Caco-2 (cell line): Measurements from ENCODE around the gene MMD. TPM values are rescaled to one million over a fixed set of nuclear protein-coding genes. Genes with fewer than 3 reads are reported as not detected.

Experiments used
- BruUV-seq: library from RNA; stranded (reverse); fragments of 400-500 nt; replicated peaks from 2 replicates; lab custom pipeline; 2021; lab: Mats Ljungman, UMichigan
- CTCF ChIA-PET: fragments of 300-600 bp; sonication (Branson Sonifier 250); formaldehyde crosslinking; loops from one replicate; lab custom pipeline; 2022; ENCODE audit warnings: antibody characterized with exemption; lab: Charles Lee
- POLR2A ChIA-PET: fragments of 300-600 bp; sonication (Branson Sonifier 250); formaldehyde crosslinking; loops from one replicate; lab custom pipeline; 2022; ENCODE audit warnings: antibody characterized with exemption; lab: Charles Lee
- DNase-seq, 2 experiments: peaks; one replicate each; pipeline versions ENCODE4 v3.0.0 to v3.0.0-alpha.2; 2020 to 2022
- H3K27me3 ChIP-seq: replicated peaks from 2 replicates; pipeline ENCODE4 v1.6.0; 2011; ENCODE audit warnings: low read length; ENCODE audit not compliant: control insufficient read depth, insufficient read depth
- H3K36me3 ChIP-seq: 2 replicates; pipeline ENCODE4 v1.5.1; 2011; ENCODE audit warnings: low read length; ENCODE audit not compliant: control insufficient read depth, insufficient read depth
- H3K4me1 ChIP-seq: fragments of 250-450 bp; sonication (Bioruptor Pico); 2 replicates; pipeline ENCODE4 v1.5.1; 2020; ENCODE audit warnings: mild to moderate bottlenecking
- H3K4me3 ChIP-seq: 2 replicates; pipeline ENCODE4 v1.5.1; 2011; ENCODE audit warnings: low read depth, mild to moderate bottlenecking, control low read depth, low read length
- H3K9me3 ChIP-seq: fragments of 250-450 bp; sonication (Bioruptor Pico); 2 replicates; pipeline ENCODE4 v1.5.1; 2020; ENCODE audit warnings: mild to moderate bottlenecking, moderate library complexity
- H3K27ac Mint-ChIP-seq: one replicate; pipeline ENCODE4 v1.8.0; 2022; ENCODE audit warnings: mixed read lengths; ENCODE audit not compliant: unreplicated experiment
- H3K27me3 Mint-ChIP-seq: one replicate; pipeline ENCODE4 v1.8.0; 2022; ENCODE audit warnings: mixed read lengths; ENCODE audit not compliant: insufficient read depth, unreplicated experiment
- H3K36me3 Mint-ChIP-seq: one replicate; pipeline ENCODE4 v1.8.0; 2022; ENCODE audit warnings: mild to moderate bottlenecking, mixed read lengths; ENCODE audit not compliant: insufficient read depth, unreplicated experiment
- H3K4me1 Mint-ChIP-seq: one replicate; pipeline ENCODE4 v1.8.0; 2022; ENCODE audit warnings: low read depth, mixed read lengths; ENCODE audit not compliant: unreplicated experiment
- H3K4me3 Mint-ChIP-seq: one replicate; pipeline ENCODE4 v1.8.0; 2022; ENCODE audit warnings: mild to moderate bottlenecking, moderate library complexity, mixed read lengths; ENCODE audit not compliant: unreplicated experiment
- H3K9me3 Mint-ChIP-seq: one replicate; pipeline ENCODE4 v1.8.0; 2022; ENCODE audit warnings: mixed read lengths; ENCODE audit not compliant: unreplicated experiment
- intact Hi-C: fragments of 100-400 bp; cut with micrococcal nuclease; formaldehyde crosslinking; loops from one replicate; pipeline ENCODE4 v1.10.0; 2022; ENCODE audit not compliant: unreplicated experiment
- total RNA-seq: library from RNA; stranded (reverse); gene quantifications from 2 replicates; pipeline ENCODE4 v1.2.3, GENCODE V29; 2022
- TF ChIP-seq, protein P1 (sequence below), 2 experiments: fragments of 200-600 bp in 1 of 2; IDR thresholded peaks; 1 replicate in 1 of 2; 2 replicates in 1 of 2; pipeline versions ENCODE4 v1.5.1 to v1.8.0; 2011 to 2022; ENCODE audit warnings: antibody characterized with exemption in 1 of 2, control low read depth in 1 of 2, inconsistent platforms in 1 of 2, low read depth in 1 of 2, low read length in 1 of 2, mild to moderate bottlenecking in 1 of 2, moderate library complexity in 1 of 2; ENCODE audit not compliant: insufficient read depth in 1 of 2, severe bottlenecking in 1 of 2, unreplicated experiment in 1 of 2

Gene MMD
- total RNA-seq, 1 experiment from 2014 or later: 38.6 TPM

DNA sequence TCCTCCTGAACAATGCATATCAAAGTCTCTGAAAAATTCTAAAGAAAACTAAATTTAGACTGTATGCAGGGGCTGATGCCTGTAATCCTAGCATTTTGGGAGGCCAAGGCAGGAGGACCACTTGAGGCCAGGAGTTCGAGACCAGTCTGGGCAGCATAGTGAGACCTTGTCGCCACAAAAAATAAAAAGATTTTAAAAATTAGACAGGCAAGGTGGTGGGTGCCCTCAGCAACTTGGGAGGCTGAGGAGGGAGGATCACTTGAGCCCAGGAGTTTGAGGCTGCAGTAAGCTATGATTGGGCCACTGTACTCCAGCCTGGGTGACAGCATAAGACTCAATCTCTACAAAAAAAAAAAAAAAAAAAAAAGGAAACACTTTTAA, 30.1 kb upstream of the MMD start:
- H3K4me3 Mint-ChIP-seq: no peak overlapping the region
- intact Hi-C loops: loop anchor here (5.0 kb wide), 1 partner anchor 301 kb away; the partner anchor contains the start of gene PCTP
- H3K36me3 Mint-ChIP-seq: peaks cover 13% of the 10 kb centered on the region
- TF ChIP-seq, protein P1, sequence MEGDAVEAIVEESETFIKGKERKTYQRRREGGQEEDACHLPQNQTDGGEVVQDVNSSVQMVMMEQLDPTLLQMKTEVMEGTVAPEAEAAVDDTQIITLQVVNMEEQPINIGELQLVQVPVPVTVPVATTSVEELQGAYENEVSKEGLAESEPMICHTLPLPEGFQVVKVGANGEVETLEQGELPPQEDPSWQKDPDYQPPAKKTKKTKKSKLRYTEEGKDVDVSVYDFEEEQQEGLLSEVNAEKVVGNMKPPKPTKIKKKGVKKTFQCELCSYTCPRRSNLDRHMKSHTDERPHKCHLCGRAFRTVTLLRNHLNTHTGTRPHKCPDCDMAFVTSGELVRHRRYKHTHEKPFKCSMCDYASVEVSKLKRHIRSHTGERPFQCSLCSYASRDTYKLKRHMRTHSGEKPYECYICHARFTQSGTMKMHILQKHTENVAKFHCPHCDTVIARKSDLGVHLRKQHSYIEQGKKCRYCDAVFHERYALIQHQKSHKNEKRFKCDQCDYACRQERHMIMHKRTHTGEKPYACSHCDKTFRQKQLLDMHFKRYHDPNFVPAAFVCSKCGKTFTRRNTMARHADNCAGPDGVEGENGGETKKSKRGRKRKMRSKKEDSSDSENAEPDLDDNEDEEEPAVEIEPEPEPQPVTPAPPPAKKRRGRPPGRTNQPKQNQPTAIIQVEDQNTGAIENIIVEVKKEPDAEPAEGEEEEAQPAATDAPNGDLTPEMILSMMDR (IDR thresholded peaks at IDR 0.05; ENCODE audit: insufficient read depth in 1 of 2, low read depth in 1 of 2, low read length in 1 of 2, severe bottlenecking in 1 of 2, unreplicated experiment in 1 of 2): no peak
- CTCF ChIA-PET: no interaction called here
- peaks cover 76% of the 10 kb centered on the region for H3K4me1 Mint-ChIP-seq
- no TSS peak for BruUV-seq
- Histone ChIP-seq H3K27me3 (no peaks in the 10 kb centered on the region), H3K4me3 (no peak overlapping the region), H3K9me3 (no peaks in the 10 kb centered on the region), H3K4me1 (peaks cover 78% of the 10 kb centered on the region), H3K36me3 (no peaks in the 10 kb centered on the region)
- peak overlapping the region; percentile 87 for H3K27ac Mint-ChIP-seq
- no peak for DNase-seq
- POLR2A ChIA-PET: no interaction called here
- H3K27me3 Mint-ChIP-seq: no peaks in the 10 kb centered on the region
- peaks cover 9% of the 10 kb centered on the region for H3K9me3 Mint-ChIP-seq

DNA sequence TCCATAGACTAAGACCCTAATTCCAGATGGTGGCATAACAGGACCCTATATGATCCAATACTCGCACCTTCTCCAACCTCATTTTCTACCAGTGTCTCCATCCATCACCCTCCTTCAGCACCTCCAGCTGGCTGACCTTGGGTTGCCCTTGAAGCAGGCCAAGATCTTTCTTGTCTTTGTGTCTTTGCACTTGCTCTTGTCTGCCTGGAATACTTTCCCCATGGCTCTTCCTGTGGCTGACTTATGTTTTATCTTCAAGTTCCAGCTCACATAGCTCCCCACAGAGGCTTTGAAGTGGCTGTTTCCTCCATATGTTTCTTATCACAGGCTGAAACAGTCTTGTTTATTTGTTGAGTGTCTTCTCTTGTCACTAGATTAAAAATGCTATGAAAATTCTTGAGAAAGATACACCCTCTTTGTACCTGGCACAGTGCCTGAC, 29.6 kb upstream of the MMD start:
- Mint-ChIP-seq H3K27me3 (no peaks in the 10 kb centered on the region), H3K36me3 (peaks cover 13% of the 10 kb centered on the region), H3K4me1 (peaks cover 76% of the 10 kb centered on the region), H3K27ac (peak overlapping the region; percentile 87), H3K9me3 (peaks cover 9% of the 10 kb centered on the region), H3K4me3 (peak overlapping the region; percentile 18)
- BruUV-seq: no TSS peak
- Histone ChIP-seq H3K27me3 (no peaks in the 10 kb centered on the region), H3K4me3 (no peak overlapping the region), H3K9me3 (no peaks in the 10 kb centered on the region), H3K36me3 (no peaks in the 10 kb centered on the region), H3K4me1 (peaks cover 78% of the 10 kb centered on the region)
- TF ChIP-seq, protein P1 (IDR thresholded peaks at IDR 0.05; ENCODE audit: insufficient read depth in 1 of 2, low read depth in 1 of 2, low read length in 1 of 2, severe bottlenecking in 1 of 2, unreplicated experiment in 1 of 2): no peak
- DNase-seq: peak in 1 of 2 experiments; percentile 11
- ChIA-PET POLR2A (interaction anchor here (0.6 kb wide), 1 partner anchor 18 kb away, joined by 3 read pairs; no protein-coding TSS in a partner anchor), CTCF (no interaction called here)
- intact Hi-C loops: loop anchor here (5.0 kb wide), 1 partner anchor 301 kb away; the partner anchor contains the start of gene PCTP

DNA sequence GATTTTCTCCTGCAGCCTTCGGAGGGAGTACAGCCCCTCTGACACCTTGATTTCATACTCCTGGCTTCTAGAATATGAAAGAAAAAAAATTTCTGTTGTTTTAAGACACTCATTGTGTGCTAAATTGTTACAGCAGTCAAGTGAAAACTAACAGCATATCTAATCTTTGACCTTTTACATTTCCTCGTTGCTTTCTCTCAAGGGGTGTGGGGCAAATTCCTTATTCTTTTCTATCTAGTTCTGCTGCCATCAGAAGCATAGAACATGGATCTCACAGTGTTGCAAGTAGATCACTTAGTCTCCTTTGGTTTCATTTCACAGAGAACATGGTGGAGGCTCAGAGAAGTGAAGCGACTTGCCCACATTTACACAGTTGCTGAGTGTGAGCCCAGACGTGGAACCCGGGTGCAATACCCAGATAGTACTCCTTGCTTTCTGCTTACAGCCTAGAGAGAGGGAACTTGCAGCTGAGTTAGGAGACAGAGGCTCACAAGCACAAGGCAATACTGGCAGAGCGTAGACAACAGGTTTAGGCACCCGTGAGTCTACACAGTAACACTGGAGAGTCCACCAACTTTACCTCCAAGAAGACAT, 28.7 kb upstream of the MMD start:
- TF ChIP-seq, protein P1 (IDR thresholded peaks at IDR 0.05; ENCODE audit: insufficient read depth in 1 of 2, low read depth in 1 of 2, low read length in 1 of 2, severe bottlenecking in 1 of 2, unreplicated experiment in 1 of 2): no peak
- H3K4me1 ChIP-seq: peaks cover 81% of the 10 kb centered on the region
- H3K27me3 ChIP-seq: no peaks in the 10 kb centered on the region
- Mint-ChIP-seq H3K36me3 (peaks cover 8% of the 10 kb centered on the region), H3K4me1 (peaks cover 67% of the 10 kb centered on the region), H3K9me3 (peaks cover 9% of the 10 kb centered on the region), H3K27ac (peak overlapping the region; percentile 87), H3K4me3 (no peak overlapping the region), H3K27me3 (no peaks in the 10 kb centered on the region)
- no peak overlapping the region for H3K4me3 ChIP-seq
- ChIA-PET CTCF (no interaction called here), POLR2A (no interaction called here)
- no peaks in the 10 kb centered on the region for H3K9me3 ChIP-seq
- no peaks in the 10 kb centered on the region for H3K36me3 ChIP-seq
- intact Hi-C loops: loop anchor here (5.0 kb wide), 1 partner anchor 302 kb away; the partner anchor contains the start of gene PCTP
- no peak for DNase-seq
- BruUV-seq: no TSS peak
